ENCODE data around the gene NPAS3. TPM values are rescaled to one million over a fixed set of nuclear protein-coding genes. Genes with fewer than 3 reads are reported as not detected.

Gene NPAS3
- total RNA-seq, 1 donor from 2014 or later = 5.2 TPM

DNA sequence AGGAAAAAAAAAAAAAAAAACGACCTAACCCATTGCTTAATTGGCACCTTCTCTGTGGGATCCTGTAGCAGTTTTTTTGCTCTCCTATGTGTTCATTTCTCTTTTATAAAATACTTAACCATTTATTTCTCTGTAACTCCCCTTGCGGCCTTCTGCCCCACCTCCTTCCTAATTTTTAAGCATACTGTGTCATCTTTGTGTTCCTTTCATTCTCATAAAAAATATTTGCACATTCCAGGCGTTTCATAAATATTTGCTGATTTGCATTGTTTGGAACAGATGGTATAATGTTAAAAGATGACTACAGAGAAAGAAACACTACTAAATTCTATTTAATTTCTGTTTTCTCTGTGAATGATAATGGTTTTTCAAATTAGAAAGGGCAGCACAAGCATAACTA, 77.9 kb downstream of the NPAS3 start:
- no peaks in the 10 kb centered on the region for H3K9me3 Mint-ChIP-seq
- H3K4me1 Mint-ChIP-seq = no peaks in the 10 kb centered on the region
- no peak for DNase-seq (ENCODE audit: low spot score in 2 of 2, unreplicated experiment in 2 of 2)
- no peak overlapping the region for H3K4me3 Mint-ChIP-seq
- no peak overlapping the region for H3K27ac Mint-ChIP-seq
- peaks cover 3% of the 10 kb centered on the region for H3K27me3 Mint-ChIP-seq (ENCODE audit: low read depth)
- H3K36me3 Mint-ChIP-seq = no peaks in the 10 kb centered on the region
- TF ChIP-seq, protein P1, sequence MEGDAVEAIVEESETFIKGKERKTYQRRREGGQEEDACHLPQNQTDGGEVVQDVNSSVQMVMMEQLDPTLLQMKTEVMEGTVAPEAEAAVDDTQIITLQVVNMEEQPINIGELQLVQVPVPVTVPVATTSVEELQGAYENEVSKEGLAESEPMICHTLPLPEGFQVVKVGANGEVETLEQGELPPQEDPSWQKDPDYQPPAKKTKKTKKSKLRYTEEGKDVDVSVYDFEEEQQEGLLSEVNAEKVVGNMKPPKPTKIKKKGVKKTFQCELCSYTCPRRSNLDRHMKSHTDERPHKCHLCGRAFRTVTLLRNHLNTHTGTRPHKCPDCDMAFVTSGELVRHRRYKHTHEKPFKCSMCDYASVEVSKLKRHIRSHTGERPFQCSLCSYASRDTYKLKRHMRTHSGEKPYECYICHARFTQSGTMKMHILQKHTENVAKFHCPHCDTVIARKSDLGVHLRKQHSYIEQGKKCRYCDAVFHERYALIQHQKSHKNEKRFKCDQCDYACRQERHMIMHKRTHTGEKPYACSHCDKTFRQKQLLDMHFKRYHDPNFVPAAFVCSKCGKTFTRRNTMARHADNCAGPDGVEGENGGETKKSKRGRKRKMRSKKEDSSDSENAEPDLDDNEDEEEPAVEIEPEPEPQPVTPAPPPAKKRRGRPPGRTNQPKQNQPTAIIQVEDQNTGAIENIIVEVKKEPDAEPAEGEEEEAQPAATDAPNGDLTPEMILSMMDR (IDR thresholded peaks at IDR 0.05; ENCODE audit: unreplicated experiment) = no peak

DNA sequence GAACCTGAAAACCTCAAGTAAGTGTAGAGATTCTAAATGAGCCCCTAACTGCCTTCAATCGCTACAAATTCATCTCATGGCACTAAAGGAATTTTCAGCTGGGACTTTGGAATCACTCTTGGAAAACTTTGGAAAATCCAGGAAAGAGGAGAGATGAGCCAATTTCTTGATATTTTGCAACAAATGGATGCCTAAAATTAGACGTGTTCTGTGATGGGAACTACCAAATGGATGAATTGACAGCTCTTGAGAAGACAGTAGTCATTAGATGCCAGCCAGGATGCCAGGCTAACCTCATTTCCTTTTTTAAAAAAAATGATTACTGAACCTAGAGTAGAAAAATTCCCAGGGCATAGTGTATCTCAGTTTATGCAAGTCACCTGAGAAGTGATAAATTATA, 78.3 kb downstream of the NPAS3 start:
- Mint-ChIP-seq H3K4me1 (no peaks in the 10 kb centered on the region), H3K27me3 (ENCODE audit: low read depth) (peaks cover 3% of the 10 kb centered on the region), H3K36me3 (no peaks in the 10 kb centered on the region), H3K9me3 (no peaks in the 10 kb centered on the region), H3K4me3 (no peak overlapping the region), H3K27ac (no peak overlapping the region)
- DNase-seq (ENCODE audit: low spot score in 2 of 2, unreplicated experiment in 2 of 2) = no peak
- TF ChIP-seq, protein P1 (IDR thresholded peaks at IDR 0.05; ENCODE audit: unreplicated experiment) = no peak

DNA sequence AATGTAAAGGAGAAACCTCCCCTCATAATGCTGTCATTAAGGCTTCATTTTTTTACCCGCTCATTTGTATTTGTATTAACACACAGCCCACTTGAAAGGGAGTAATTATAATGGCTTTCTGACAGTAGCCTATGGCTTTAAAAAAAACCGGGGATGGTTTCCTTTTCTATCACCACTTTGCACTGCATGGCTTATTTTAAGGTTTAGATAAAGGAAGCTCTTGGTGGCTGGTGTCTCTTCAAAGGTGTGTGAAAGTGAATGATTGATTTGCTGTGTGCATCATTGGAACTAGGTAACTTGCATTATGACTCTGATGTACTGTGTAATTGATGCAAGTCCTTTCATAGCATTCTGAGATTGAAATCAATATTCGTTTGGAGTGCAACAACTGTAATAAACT, 80.7 kb downstream of the NPAS3 start:
- H3K27me3 Mint-ChIP-seq (ENCODE audit: low read depth) = peaks cover 3% of the 10 kb centered on the region
- no peaks in the 10 kb centered on the region for H3K4me1 Mint-ChIP-seq
- TF ChIP-seq, protein P1 (IDR thresholded peaks at IDR 0.05; ENCODE audit: unreplicated experiment) = no peak
- H3K4me3 Mint-ChIP-seq = no peak overlapping the region
- no peaks in the 10 kb centered on the region for H3K36me3 Mint-ChIP-seq
- no peak for DNase-seq (ENCODE audit: low spot score in 2 of 2, unreplicated experiment in 2 of 2)
- H3K9me3 Mint-ChIP-seq = no peaks in the 10 kb centered on the region
- H3K27ac Mint-ChIP-seq = no peak overlapping the region

DNA sequence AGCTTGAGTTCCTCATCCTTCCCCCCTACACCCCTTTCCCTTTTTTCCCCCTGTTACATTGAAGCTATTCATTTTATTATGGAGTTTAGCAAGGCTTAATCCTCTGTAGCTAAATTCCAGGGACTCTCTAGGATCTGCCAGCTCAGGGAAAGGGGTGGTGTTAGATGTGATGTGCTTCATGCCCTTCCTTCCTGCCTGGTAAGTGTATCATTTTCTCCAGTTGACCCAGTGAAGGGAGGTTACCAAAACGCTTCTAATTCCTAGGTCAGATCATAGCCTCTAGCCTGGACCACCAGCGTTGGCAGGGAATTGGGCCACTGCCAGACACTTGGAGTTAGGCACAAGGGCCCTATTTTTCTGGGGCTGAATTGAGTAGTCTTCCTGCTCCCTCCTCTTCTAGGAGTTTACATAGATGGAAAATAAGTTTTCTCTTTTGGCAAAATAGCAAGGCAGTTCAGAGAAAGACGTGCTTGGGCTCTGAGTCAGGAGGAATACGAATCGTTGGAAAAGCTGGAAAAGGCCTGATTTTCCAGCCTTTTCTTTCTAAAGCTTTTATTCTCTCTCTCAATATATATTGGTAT, 88.3 kb downstream of the NPAS3 start:
- DNase-seq (ENCODE audit: low spot score in 2 of 2, unreplicated experiment in 2 of 2) = no peak
- H3K36me3 Mint-ChIP-seq = no peaks in the 10 kb centered on the region
- H3K4me1 Mint-ChIP-seq = no peaks in the 10 kb centered on the region
- TF ChIP-seq, protein P1 (IDR thresholded peaks at IDR 0.05; ENCODE audit: unreplicated experiment) = no peak
- H3K27me3 Mint-ChIP-seq (ENCODE audit: low read depth) = no peaks in the 10 kb centered on the region
- no peaks in the 10 kb centered on the region for H3K9me3 Mint-ChIP-seq
- H3K27ac Mint-ChIP-seq = no peak overlapping the region
- no peak overlapping the region for H3K4me3 Mint-ChIP-seq

DNA sequence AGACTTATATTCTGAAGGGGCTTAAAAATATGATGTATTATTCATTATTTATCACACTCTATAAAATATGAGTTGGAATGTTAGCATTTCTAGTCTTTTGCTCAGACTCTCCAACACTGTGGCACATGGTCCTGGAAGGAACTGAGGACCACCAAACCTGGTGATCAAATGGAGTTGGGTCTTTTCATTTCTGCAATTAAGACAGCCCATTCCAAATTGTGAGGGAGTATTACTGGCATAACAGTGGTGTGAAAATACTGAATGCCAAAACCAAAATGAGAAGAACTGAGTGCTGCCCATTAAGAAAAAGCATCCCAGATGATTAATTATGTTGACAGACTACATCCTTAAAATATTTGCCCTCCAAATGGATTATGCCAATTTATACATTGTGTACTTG, 90.8 kb downstream of the NPAS3 start:
- H3K4me3 Mint-ChIP-seq = no peak overlapping the region
- H3K27me3 Mint-ChIP-seq (ENCODE audit: low read depth) = no peaks in the 10 kb centered on the region
- TF ChIP-seq, protein P1 (IDR thresholded peaks at IDR 0.05; ENCODE audit: unreplicated experiment) = no peak
- DNase-seq (ENCODE audit: low spot score in 2 of 2, unreplicated experiment in 2 of 2) = no peak
- H3K9me3 Mint-ChIP-seq = no peaks in the 10 kb centered on the region
- H3K4me1 Mint-ChIP-seq = no peaks in the 10 kb centered on the region
- no peak overlapping the region for H3K27ac Mint-ChIP-seq
- H3K36me3 Mint-ChIP-seq = no peaks in the 10 kb centered on the region

DNA sequence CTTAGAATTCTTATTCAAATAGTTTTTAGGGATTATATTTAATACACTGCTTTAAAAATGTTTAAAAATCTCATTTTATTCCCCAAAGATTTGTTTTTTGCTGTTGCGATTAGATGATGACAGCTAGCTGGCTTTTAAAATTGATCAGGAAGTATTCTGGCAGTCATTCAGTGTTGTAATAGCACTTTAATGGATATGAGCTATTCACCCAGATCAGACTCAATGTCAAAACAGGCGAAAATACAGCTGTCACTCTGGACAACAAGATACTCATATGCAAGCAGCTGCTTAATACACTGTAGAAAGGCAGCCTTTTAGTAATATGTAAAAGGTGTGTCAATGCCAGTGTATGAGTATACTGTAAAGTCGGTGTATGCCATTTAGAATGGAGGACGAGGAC, 91.7 kb downstream of the NPAS3 start:
- TF ChIP-seq, protein P1 (IDR thresholded peaks at IDR 0.05; ENCODE audit: unreplicated experiment) = no peak
- Mint-ChIP-seq H3K4me3 (no peak overlapping the region), H3K27ac (no peak overlapping the region), H3K9me3 (no peaks in the 10 kb centered on the region), H3K4me1 (no peaks in the 10 kb centered on the region), H3K27me3 (ENCODE audit: low read depth) (no peaks in the 10 kb centered on the region), H3K36me3 (no peaks in the 10 kb centered on the region)
- DNase-seq (ENCODE audit: low spot score in 2 of 2, unreplicated experiment in 2 of 2) = no peak

Data from mesothelial cell of epicardium (in vitro differentiated cells).